Vagina (tissue), 2 donors: ENCODE data around the gene CGGBP1.

ENCODE experiments used
- CTCF ChIP-seq, 3 experiments: fragments of 450-650 bp in 2 of 3; fragments of 200-600 bp in 1 of 3; sonication (generic) in 1 of 3; IDR thresholded peaks; one replicate each; pipeline ENCODE4 v1.5.1; 2017 to 2019; ENCODE audit warnings: antibody characterized with exemption in 3 of 3, mild to moderate bottlenecking in 2 of 3, moderate library complexity in 2 of 3
- POLR2A ChIP-seq, 2 donors: fragments of 450-650 bp; IDR thresholded peaks; one replicate each; pipeline ENCODE4 v1.6.1; 2017; ENCODE audit warnings: antibody characterized with exemption in 2 of 2, mild to moderate bottlenecking in 2 of 2, moderate library complexity in 2 of 2
- POLR2AphosphoS5 ChIP-seq, 2 donors: sonication (generic); formaldehyde crosslinking; IDR thresholded peaks; one replicate each; pipeline ENCODE4 v1.9.0; 2017; ENCODE audit warnings: antibody characterized with exemption in 2 of 2, mild to moderate bottlenecking in 2 of 2, low read depth in 1 of 2; ENCODE audit not compliant: insufficient read depth in 1 of 2

DNA sequence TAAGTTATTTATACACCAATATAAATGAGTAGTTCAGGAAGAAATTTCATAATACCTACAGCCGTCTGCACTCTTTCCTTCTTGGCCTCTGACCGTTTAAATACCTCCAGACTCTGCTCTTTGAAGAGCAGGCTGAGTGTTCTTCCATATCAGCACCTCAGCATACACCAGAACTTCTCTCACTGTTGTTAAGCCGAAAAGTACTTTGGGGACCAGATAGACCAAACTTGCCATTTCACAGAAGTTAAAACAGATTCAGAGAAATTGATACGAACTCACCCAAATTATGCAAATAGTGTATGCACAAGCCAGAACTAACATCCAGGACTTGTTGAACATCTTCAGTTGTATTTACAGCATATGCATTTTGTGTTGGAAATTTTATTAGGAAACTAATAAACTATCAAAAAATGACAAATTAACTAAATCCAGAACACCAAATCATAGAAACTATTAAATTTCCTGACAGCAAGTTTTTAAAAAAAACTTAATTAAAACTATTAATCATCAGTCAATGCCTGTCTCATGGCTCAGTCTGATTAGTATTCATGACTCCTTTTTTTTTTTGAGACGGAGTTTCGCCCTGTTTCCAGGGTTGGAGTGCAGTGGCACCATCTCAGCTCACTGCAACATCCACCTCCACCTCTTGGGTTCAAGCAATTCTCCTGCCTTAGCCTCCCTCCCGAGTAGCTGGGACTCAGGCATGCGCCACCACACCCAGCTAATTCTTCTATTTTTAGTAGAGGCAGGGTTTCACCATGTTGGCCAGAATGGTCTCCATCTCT, 24.1 kb downstream of the CGGBP1 start:
- TF ChIP-seq POLR2A (IDR thresholded peaks at IDR 0.05): no peak
- TF ChIP-seq CTCF (IDR thresholded peaks at IDR 0.05): no peak
- TF ChIP-seq POLR2AphosphoS5 (IDR thresholded peaks at IDR 0.05; ENCODE audit: insufficient read depth in 1 of 2, low read depth in 1 of 2): no peak
